SKM-1 (cell line): Measurements from ENCODE around the gene USF2.

Experiments
- DNase-seq: peaks from one replicate; lab custom pipeline; 2025; ENCODE audit not compliant: unreplicated experiment; lab: John Stamatoyannopoulos, UW

Gene USF2

DNA sequence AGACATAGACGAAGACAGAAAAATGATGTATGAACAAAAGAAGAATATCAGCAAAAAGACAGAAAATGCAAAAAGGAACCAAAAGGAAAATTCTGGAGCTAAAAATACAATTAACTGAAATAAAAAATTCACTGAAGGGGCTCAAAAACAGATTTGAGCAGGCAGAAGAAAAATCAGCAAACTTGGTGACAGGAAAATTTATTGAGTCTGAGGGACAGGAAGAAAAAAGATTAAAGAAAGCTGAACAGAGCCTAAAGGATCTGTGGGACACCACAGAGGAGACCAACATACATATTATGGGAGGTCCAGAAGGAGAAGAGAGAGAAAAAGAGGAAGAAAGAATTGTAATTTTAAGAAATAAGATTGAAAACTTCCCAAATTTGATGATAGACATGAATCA lies 27.3 kb upstream of the USF2 start:
- DNase-seq: no peak

DNA sequence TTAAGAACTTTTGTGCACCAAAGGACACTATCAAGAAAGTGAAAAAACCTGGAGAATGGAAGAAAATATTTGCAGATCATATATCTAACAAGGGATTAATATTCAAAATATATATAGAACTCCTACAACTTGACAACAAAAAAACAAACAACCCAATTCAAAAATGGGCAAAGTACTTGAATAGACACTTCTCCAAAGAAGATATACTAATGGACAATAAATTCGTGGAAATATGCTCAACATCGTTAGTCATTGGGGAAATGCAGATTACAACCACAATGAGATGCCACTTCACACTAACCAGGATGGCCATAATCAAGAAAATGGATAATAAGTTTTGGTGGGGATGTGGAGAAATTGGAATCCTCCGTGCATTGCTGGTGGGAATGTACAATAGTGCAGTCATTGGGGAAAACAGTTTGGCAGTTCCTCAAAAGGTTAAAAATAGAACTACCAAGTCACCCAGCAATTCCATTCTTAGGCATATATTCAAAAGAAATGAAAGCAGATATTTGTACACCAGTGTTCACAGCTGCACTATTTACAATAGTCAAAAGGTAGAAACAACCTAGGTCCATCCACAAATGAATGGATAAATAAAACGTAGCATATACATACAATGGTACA lies 22.2 kb upstream of the USF2 start:
- no peak for DNase-seq

DNA sequence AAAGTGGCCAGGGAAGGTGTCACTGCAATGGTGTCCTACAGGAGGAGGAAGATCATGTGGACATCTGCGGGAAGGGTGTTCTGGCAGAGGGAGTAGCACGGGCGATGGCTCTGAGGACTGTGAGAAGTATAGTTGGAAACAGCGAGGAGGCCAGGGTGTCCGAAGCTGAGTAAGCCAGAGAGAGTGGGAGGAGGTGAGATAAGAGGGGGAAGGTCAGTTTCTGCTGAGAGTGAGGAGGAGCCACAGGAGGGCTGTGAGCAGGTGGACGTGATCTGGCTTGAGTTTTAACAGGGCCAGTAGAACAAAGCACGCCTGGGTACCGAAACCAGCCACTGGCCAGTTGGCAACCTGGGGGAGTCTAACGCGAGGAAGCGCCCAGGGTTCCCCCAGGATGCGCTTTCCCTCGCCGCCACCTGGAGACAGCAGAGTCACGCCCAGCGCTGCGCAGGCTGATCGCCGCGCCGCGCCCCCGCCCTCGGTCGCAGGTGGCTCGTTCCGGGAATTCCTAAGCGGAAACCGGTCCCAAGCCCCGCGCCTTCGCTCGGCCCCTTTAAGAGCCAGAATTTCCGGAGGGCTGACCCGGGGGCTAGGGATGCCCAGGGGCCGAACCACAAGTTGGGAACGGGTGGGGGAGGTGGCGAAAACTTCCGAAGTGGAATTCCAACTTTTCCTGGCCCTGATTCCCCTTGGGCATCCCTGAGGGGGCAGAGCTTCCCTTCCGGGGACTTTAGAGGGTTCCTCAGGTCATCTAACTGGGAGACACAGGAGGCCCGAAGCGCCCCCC lies 21.0 kb upstream of the USF2 start:
- DNase-seq: no peak

DNA sequence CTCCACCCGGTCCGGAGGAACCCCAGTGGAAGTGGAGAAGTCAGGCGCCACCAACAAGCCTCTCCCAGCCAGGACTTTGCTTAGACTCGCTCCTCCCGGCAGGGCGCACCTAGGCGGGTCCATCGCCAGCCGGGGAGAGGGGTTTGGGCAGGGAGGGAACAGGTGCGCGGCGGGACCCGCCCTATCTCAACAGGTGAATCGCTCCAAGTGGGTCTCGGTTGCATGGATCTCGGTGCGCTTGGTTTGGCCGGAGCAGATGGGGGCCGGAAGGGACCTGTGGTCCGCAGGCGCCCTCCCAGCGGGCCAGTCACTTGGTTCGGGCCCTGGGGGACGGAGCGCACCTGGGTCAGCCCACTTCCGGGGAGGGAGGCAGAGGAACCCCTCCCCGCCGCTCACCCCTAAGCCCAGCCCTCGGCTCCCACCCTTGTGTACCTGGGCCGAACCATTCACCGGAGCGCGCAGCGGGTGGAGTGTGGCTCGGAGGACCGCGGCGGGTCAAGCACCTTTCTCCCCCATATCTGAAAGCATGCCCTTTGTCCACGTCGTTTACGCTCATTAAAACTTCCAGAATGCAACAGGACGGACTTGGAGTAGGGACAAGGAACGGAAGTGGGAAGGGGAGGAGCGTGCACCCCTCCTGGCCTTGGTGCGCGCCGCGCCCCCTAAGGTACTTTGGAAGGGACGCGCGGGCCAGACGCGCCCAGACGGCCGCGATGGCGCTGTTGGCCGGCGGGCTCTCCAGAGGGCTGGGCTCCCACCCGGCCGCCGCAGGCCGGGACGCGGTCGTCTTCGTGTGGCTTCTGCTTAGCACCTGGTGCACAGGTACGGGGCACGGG lies 20.2 kb upstream of the USF2 start, which contains the start of gene LSR:
Gene LSR, plus strand, starts transcription at position 693 of the 836 bp plus-strand sequence. Its CDS starts 21 bp downstream, at position 714.
- no peak for DNase-seq

DNA sequence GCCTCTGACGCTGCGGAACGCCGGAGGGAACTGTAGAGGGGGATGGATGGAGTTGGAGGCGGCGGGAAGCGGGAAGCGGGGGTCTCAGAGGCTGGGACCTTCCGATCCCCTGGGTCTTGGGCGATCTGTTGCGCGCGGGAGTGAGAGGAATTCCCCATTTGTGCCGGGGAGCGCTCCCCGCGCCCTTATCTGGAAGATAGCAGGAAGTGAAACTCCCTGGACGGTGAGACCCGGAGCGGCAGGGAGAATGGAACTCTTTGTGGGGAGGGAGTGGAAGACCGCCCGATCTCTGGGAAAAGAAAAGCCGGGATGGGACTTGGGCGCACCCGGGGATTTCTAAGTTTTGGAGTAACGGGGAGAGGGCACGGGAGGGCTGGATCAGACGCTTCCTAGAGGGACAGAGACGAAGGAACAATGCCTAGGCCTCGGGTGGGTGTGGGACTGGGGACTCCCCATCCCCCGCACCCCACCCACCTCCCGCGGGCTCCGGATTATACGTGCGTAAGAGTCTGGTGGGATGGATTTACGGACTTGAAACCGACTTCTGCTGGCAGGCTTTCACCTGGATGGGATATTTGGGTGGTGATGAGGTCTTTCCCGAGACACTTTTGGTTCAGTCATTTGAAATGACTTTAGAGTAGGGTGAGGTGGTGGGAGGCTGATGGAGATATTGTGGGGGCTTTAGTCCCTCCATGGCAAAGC lies 19.5 kb upstream of the USF2 start:
- DNase-seq: no peak

DNA sequence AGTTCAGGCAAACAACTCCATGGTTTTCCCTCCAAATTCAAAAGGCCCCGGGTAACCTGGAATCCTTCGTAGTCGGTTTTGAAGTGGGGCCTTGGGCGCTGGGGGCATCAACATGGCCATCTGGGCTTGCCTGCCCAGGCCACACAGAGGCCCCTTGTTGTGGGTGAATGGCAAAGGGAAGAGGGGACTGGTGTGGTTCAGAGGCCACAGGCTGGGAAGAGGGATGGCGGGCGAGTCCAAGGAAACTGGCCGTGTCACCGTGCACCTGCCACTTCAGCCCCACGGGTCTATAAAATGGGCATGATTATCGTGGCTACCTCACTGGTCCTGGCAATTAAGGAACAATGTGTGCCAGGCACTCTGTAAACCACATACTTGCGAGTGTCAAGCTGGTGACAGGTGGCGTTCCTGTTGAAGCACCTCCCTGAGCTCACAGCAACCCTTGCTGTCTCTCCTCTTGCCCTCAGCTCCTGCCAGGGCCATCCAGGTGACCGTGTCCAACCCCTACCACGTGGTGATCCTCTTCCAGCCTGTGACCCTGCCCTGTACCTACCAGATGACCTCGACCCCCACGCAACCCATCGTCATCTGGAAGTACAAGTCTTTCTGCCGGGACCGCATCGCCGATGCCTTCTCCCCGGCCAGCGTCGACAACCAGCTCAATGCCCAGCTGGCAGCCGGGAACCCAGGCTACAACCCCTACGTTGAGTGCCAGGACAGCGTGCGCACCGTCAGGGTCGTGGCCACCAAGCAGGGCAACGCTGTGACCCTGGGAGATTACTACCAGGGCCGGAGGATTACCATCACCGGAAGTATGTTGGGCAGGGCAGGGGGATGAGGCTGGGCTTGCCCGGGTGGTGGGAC lies 18.7 kb upstream of the USF2 start:
- no peak for DNase-seq

DNA sequence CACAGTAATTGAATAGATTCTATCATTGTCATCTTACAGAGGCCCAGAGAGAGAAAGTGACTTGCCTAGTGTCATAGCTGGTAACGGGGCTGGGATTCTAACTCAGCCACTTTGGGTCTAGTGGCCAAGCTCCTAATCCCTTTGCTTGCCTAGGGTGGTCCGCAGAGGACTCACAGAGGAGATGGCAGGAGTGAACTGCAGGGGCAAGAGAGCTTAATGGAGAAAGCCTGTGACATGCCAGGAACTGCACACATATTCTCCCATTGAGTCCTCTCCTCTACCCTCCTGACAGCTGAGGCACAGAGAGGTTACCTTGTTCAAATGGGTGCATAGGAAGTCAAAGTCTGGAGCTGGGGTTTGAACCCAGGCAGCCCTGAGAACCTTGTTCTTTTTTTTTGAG lies 17.3 kb upstream of the USF2 start:
- DNase-seq: no peak

DNA sequence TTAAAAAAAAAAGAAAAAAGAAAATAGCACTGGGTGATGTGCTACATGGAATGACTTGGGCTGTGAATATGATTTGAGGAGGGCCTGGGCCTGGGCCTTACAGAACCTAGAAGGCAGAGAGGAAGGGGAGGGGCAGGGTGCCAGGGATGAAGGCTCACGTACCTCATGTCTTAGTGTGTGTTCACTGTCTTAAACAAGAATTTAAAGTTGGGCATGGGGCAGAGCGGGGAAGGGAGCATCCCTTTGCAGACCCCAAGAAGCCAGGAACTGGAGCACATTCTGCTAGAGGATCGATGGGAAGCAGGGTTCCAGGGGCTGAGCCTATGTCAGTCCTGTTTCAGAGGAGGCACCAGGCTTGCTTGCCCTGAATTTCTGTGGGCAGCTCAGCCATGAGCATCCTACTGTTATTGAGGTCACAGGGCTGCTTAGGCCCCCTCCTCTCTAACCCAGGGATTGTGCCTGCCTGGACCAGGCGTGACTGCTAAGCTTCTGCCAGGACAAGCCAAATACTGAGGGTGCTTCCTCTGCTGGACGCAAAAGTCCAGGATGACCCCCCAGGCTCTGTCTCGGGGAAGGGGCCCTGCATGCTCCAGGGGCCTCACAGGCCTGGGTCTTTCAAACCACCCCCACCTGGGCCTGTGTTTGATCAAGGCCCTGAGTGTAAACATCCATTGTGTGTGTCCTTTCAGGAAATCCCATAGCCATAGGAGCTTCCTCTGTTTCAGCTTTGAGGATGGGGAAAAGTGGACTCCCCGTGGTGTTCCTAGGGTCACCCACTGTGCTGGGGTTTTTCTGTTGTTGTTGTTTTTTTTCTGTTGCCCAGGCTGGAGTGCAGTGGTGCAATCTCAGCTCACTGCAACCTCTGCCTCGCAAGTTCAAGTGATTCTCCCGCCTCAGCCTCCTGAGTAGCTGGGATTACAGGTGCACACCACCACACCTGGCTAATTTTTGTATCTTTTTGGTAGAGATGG lies 15.2 kb upstream of the USF2 start:
- no peak for DNase-seq

DNA sequence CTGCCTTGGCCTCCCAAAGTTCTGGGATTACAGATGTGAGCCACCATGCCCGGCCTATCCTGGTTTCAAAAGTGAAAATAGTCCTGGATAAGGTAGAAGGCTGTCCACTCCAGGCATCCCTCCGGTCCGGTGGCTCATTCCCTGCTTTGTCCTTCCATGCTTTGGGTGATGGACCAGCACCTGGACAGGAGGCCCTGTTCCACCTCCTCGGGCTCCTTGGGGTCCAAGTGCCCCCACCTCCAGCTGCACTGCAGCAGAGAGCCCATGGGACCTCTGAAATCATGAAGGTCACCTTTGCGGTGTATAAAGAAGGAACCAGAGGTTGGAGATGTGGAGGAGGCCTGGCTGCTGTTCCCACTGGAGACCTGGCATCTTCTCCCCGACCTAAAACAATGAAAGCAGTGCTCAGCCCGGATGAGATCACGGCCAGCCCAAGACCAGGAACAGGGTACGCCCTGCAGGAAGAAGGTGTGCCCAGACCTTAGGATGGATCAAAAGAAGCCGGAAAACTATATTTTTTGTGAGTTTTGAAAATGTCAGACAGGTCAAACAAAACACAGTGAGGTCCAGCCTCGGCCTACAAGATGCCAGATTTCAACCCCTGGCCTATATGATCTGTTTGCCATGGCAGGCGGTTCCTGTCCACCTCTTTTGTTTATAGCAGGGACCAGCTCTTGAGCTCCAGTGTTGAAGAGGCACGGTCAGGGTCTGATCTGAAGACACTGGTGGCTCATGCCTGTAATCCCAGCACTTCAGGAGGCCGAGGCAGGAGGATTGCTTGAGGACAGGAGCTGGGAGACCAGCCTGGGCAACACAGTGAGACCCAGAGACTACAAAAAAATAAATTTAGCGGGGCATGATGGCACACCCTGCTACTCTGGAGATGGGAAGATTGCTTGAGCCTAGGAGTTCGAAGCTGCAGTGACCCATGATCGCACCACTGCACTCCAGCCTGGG lies 14.1 kb upstream of the USF2 start:
- no peak for DNase-seq

DNA sequence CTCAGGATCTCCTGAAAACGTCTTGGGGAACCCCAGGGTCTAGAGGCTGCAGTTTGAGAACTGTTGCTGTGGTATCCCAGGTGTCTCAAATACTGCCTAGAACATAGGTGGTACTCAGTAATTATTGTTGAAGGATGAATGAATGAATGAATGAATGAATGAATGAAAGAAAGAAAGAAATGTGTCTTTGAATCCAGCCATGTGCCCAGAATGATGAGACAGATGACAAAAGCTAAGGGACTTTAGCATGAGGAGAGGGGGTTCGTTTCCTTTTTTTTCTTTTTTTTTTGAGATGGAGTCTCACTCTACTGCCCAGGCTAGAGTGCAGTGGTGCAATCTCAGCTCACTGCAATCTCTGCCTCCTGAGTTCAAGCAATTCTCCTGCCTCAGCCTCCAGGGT lies 12.2 kb upstream of the USF2 start:
- no peak for DNase-seq

DNA sequence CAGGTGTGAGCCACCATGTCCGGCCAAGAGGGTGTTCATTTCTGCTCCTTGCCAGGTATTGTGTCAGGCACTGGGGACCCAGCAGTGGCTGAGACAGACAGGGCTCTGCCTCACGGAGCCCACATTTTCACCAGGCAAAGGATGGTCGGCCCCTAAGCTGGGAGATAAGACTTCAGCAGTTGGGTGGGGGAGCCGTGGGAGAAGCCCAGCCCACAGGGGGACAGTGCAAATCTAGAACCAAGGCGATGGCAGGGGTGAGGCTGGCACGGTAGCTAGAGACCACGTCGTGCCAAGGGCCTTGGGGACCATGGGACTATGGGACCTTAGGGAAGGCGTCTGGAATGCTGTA lies 11.7 kb upstream of the USF2 start:
- no peak for DNase-seq

DNA sequence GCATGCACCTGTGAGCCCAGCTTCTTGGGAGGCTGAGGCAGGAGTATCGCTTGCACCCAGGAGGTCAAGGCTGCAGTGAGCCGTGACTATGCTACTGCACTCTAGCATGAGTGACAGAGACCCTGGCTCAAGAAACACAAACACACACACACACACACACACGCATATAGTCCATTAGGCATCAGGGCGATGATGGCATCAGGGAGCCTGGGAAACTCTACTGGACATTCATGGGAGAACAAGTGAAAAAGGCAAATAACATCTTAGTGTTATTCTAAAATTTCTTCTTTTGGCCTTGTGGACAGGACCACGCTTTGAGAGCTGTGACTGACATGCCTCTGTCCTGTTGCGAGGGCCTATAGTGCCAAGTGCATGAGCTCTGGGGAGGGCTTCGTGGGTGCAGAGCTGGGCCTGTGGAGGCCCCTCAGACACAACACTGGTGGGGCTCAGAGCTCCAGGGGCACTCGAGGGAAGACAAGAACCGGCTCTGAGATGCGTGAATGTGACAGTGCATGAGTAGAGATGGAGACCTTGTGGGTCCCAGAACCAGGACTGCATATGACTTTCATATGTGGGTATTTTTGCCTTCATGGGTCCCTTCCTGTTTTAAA lies 8.0 kb upstream of the USF2 start:
- no peak for DNase-seq

DNA sequence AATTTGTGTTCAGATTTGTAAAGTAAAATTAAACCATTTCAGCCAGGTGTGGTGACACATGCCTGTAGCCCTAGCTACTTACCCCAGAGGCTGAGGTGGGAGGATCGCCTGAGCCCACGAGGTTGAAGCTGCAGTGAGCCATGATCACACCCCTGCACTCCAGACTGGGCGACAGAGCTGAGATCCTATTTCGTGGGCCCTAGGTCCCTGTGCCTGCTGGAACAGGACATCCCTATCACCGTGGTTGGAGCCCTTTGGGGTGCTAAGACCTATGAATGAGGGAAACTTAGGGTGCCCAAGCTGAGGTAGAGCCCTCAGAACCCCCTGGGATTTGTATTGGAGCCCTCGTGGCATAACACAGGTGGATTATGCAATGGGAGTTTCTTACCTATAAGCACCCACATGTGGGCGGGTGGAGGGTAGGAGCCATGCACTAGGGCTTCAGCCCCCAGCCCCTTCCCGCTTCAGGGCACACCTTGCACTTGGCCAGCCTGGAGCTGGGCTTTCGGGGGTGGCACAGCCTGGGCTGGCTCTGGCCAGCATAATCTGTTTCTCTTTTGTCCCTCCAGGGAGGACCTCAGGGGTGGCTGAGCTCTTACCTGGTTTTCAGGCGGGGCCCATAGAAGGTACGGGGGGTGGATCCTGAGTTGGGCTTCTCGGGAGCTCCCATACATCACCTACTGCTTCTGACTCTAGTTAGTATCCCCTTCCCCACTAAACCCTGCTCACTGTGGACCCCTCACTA lies 7.2 kb upstream of the USF2 start:
- DNase-seq: no peak

DNA sequence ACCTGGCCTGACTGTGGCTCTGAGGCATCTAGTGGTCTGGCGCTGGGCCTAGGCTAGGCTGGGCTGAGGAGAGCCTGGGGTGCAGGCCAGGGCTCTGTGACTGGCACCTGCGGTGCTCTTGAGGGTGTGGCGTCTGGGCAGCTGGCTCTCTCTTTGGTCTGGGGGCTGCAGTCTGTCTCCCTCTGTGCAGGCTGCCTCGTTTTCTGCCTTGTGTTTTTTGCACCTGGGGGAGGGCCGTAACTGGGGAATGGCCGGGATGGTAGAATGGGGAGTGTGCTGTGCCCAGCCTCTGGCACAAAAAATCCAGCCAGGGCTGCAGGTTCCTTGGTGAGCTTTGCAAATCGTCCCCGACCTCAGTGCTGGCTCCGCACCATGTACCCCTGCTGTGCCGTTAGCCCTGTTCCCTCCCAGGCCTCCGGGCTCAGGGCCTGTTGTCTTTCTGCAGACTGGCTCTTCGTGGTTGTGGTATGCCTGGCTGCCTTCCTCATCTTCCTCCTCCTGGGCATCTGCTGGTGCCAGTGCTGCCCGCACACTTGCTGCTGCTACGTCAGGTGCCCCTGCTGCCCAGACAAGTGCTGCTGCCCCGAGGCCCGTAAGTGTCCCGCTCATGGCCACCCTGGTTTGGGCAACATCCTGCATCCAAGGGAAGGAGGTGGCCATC lies 6.5 kb upstream of the USF2 start:
- DNase-seq: no peak

DNA sequence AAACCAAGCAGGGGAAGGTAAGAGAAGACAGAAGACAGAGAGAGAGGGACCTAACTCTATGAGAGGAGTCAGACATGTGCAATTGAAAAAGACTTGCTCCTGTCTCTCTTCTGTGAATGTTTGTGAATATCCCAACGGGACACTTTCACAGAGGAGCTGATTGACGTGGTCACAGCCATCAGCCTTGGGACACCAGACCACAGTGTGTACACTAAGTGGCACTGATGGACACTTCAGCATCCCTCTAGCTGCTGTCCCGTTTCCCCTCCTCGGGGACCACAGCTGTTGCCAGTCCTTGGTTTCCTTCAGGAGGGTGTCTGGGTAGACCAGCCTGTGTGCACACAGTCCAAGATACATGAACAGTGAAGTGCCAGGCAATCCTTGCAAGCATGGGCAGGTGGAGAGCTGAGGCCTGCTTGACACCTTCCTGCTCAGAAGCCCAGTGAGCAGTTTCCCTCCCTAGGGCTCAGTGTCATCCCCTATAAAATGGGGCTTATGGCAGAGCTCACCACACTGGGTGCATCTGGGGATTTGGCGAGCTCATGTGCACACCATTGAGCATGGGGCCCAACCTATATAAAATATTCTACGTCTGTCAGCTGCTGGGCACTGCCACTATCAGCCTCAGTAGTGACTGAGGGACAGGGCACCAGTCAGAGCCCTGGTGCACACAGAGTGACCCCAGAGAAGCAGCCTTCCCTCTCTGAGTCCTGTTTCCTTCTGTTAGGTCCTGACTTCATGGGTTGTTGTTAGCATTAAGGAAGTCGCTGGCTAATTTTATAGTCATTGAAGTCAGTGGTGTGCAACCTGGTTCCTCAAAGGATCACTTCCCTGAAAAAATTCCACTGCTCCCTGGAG lies 4.3 kb upstream of the USF2 start:
- DNase-seq: no peak
